IPS-20b (cell line): ENCODE results near the gene FXYD5.

Experiments used
- H3K27ac ChIP-seq: one replicate; pipeline ENCODE4 v1.5.1; 2013; ENCODE audit warnings: low read length
- H3K27me3 ChIP-seq: 2 replicates; pipeline ENCODE4 v1.6.1; 2013; ENCODE audit warnings: mild to moderate bottlenecking, low read length, inconsistent platforms; ENCODE audit not compliant: insufficient read depth
- H3K36me3 ChIP-seq: 2 replicates; pipeline ENCODE4 v1.6.1; 2013; ENCODE audit warnings: low read depth, mild to moderate bottlenecking, inconsistent platforms, low read length, moderate library complexity; ENCODE audit not compliant: insufficient read depth
- H3K4me1 ChIP-seq: 2 replicates; pipeline ENCODE4 v1.6.1; 2013; ENCODE audit warnings: mild to moderate bottlenecking, control low read depth, inconsistent platforms, low read length, moderate library complexity; ENCODE audit not compliant: insufficient read depth
- H3K4me3 ChIP-seq: 2 replicates; pipeline ENCODE4 v1.5.1; 2013; ENCODE audit warnings: mild to moderate bottlenecking, low read length, inconsistent platforms
- H3K9ac ChIP-seq: 2 replicates; pipeline ENCODE4 v1.6.1; 2013; ENCODE audit warnings: low read depth, mild to moderate bottlenecking, inconsistent platforms, low read length, moderate library complexity
- H3K9me3 ChIP-seq: 2 replicates; pipeline ENCODE4 v1.6.1; 2013; ENCODE audit warnings: mild to moderate bottlenecking, low read depth, low read length, inconsistent platforms; ENCODE audit not compliant: insufficient read depth

Gene FXYD5

GRCh38 chr19:35204799-35205732 lies 50.5 kb downstream of the FXYD5 start:
- Histone ChIP-seq H3K4me3 (no peak overlapping the region), H3K4me1 (peaks cover 15% of the 10 kb centered on the region), H3K27ac (no peak overlapping the region), H3K27me3 (no peaks in the 10 kb centered on the region), H3K36me3 (no peaks in the 10 kb centered on the region), H3K9me3 (no peaks in the 10 kb centered on the region), H3K9ac (no peak overlapping the region)

- Histone ChIP-seq H3K9me3 (no peaks in the 10 kb centered on the region), H3K4me3 (no peak overlapping the region), H3K4me1 (peaks cover 15% of the 10 kb centered on the region), H3K36me3 (no peaks in the 10 kb centered on the region), H3K27me3 (no peaks in the 10 kb centered on the region), H3K27ac (no peak overlapping the region), H3K9ac (no peak overlapping the region)
Measured at GRCh38 chr19:35205733-35206323, 51.3 kb downstream of the FXYD5 start.

- no peak overlapping the region for H3K9ac ChIP-seq
- H3K27ac ChIP-seq: no peak overlapping the region
- no peaks in the 10 kb centered on the region for H3K36me3 ChIP-seq
Measured at GRCh38 chr19:35206379-35206778, 51.8 kb downstream of the FXYD5 start.

DNA sequence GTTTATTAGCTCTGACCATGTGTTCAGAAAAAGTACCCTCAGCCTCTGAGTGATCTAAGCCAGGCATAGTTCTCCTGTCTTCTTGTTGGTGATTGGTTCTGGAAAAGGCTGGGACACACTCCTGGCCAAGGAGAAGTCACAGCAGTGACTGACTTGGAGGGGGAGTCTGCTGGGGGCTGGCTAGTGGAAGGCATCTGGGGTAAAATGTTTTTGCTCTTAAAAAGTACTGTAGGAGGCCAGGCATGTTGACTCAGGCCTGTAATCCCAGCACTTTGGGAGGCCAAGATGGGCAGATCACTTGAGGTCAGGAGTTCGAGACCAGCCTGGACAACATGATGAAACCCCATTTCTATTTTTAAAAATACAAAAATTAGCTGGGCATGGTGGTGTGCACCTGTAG lies 52.3 kb downstream of the FXYD5 start:
- no peaks in the 10 kb centered on the region for H3K27me3 ChIP-seq
- H3K4me1 ChIP-seq: peaks cover 15% of the 10 kb centered on the region
- H3K36me3 ChIP-seq: no peaks in the 10 kb centered on the region
- no peak overlapping the region for H3K4me3 ChIP-seq
- no peak overlapping the region for H3K9ac ChIP-seq
- no peaks in the 10 kb centered on the region for H3K9me3 ChIP-seq
- H3K27ac ChIP-seq: no peak overlapping the region

More at GRCh38 chr19:35206379-35206778, 51.8 kb downstream of the FXYD5 start:
- Histone ChIP-seq H3K9me3 (no peaks in the 10 kb centered on the region), H3K27me3 (no peaks in the 10 kb centered on the region), H3K4me1 (peaks cover 15% of the 10 kb centered on the region), H3K4me3 (no peak overlapping the region)

- Histone ChIP-seq H3K27me3 (no peaks in the 10 kb centered on the region), H3K36me3 (no peaks in the 10 kb centered on the region), H3K9me3 (no peaks in the 10 kb centered on the region), H3K4me1 (peaks cover 14% of the 10 kb centered on the region), H3K4me3 (no peak overlapping the region), H3K27ac (no peak overlapping the region), H3K9ac (no peak overlapping the region)
Measured at GRCh38 chr19:35207391-35207871, 52.9 kb downstream of the FXYD5 start.

GRCh38 chr19:35208121-35208520 lies 53.6 kb downstream of the FXYD5 start:
- Histone ChIP-seq H3K4me3 (no peak overlapping the region), H3K4me1 (peaks cover 7% of the 10 kb centered on the region; the same call in 1 of the 2 replicates), H3K9ac (no peak overlapping the region), H3K36me3 (no peaks in the 10 kb centered on the region), H3K27ac (no peak overlapping the region), H3K9me3 (no peaks in the 10 kb centered on the region), H3K27me3 (no peaks in the 10 kb centered on the region)

DNA sequence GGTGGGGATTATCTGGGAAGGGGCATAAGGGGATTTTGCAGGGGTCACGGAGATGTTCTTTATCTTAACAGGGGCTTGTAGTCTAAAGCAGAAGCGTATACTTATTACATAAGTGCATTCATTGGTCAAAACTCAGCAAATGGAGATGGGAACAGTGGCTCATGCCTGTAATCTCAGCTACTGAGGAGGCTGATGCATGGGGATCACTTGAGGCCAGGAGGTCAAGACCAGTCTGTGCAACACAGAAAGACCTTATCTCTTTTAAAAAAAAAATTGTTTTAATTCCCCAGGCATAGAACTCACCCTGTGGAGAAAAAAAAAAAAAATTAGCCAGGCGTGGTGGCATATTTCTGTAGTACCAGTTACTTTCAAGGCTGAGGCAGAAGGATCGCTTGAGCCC lies 55.1 kb downstream of the FXYD5 start:
- no peaks in the 10 kb centered on the region for H3K36me3 ChIP-seq
- H3K27ac ChIP-seq: no peak overlapping the region
- no peak overlapping the region for H3K9ac ChIP-seq
- no peaks in the 10 kb centered on the region for H3K4me1 ChIP-seq
- H3K27me3 ChIP-seq: no peaks in the 10 kb centered on the region
- no peaks in the 10 kb centered on the region for H3K9me3 ChIP-seq
- H3K4me3 ChIP-seq: no peak overlapping the region

DNA sequence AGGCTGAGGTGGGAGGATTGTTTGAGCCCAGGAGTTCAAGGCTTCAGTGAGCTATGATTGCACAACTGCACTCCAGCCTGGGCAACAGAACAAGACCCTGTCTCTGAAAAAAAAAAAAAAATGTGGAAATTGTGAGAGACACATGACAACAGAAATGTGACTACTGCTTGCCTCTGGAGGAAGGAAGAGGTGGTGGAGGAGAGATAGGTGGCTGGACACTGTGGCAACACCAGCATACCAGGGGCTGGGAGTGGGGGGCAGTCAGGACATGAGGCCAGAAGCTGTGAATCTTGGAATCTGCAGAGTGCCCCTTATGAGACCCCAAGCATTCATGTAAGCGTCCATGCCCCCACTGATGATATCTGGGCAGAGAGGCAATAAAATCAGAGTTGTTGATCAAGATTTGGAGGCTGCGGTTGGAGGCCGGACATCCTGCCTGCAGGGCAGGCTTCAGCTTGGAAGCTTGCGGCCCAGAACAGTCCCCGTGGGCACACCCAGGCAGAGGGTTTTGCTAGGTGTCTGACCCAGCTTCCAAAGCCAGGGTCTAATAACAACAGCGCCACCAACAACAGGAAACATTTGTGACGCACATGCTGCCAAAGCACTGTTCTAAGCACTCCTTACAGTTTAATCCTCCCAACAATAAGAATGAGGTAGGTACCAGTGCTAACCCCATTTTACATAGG lies 57.2 kb downstream of the FXYD5 start:
- Histone ChIP-seq H3K4me1 (no peaks in the 10 kb centered on the region), H3K4me3 (no peak overlapping the region)

DNA sequence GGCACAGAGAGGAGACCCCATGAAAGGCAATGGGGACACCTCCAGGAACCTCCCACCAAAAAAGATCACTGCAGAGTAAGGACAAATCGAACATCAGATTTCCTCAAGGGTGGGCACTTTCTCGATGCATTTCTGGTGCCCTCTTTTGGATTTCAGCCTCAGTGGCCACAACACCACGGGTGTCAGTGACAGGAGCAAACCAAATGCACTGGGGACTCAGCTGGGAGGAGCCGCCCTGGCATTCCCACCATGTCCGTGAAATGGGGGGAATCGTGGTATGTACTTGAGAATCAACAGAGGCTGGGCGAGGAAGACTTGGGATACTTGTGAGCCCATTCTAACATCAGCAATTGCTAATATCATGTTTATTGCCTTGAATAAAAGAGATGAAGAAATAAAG lies 57.7 kb downstream of the FXYD5 start:
- H3K4me3 ChIP-seq: no peak overlapping the region
- H3K9ac ChIP-seq: no peak overlapping the region
- no peaks in the 10 kb centered on the region for H3K4me1 ChIP-seq
- H3K9me3 ChIP-seq: no peaks in the 10 kb centered on the region
- H3K27me3 ChIP-seq: no peaks in the 10 kb centered on the region
- H3K36me3 ChIP-seq: no peaks in the 10 kb centered on the region
- no peak overlapping the region for H3K27ac ChIP-seq

More for the DNA sequence above, 57.2 kb downstream of the FXYD5 start:
- Histone ChIP-seq H3K27me3 (no peaks in the 10 kb centered on the region), H3K9ac (no peak overlapping the region), H3K9me3 (no peaks in the 10 kb centered on the region), H3K36me3 (no peaks in the 10 kb centered on the region), H3K27ac (no peak overlapping the region)

- Histone ChIP-seq H3K27me3 (no peaks in the 10 kb centered on the region), H3K4me3 (no peak overlapping the region), H3K9ac (no peak overlapping the region), H3K9me3 (peaks cover 3% of the 10 kb centered on the region), H3K36me3 (no peaks in the 10 kb centered on the region), H3K4me1 (no peaks in the 10 kb centered on the region), H3K27ac (no peak overlapping the region)
Measured at GRCh38 chr19:35213663-35214632, 59.4 kb downstream of the FXYD5 start.
